Colonic mucosa (tissue), 4 donors: ENCODE results near the gene GRID1. TPM values are rescaled to one million over a fixed set of nuclear protein-coding genes. Genes with fewer than 3 reads are reported as not detected.

Source experiments
- DNase-seq: peaks from one replicate; pipeline ENCODE4 v3.0.0-alpha.2; 2020
- H3K27ac ChIP-seq: fragments of 200-600 bp; one replicate; pipeline ENCODE4 v1.8.0; 2021
- H3K27me3 ChIP-seq: fragments of 200-600 bp; one replicate; pipeline ENCODE4 v1.8.0; 2021
- H3K36me3 ChIP-seq: fragments of 200-600 bp; one replicate; pipeline ENCODE4 v1.8.0; 2021
- H3K4me1 ChIP-seq: fragments of 200-600 bp; one replicate; pipeline ENCODE4 v1.8.0; 2021; ENCODE audit warnings: mild to moderate bottlenecking
- H3K4me3 ChIP-seq: fragments of 200-600 bp; one replicate; pipeline ENCODE4 v1.8.0; 2021
- H3K9ac ChIP-seq, 2 donors: one replicate each; pipeline ENCODE4 v1.7.0; 2013; ENCODE audit warnings: control low read depth in 2 of 2, low read depth in 2 of 2, low read length in 2 of 2
- H3K9me3 ChIP-seq: fragments of 200-600 bp; one replicate; pipeline ENCODE4 v1.8.0; 2021
- intact Hi-C: fragments of 100-400 bp; cut with DNase I; formaldehyde crosslinking; loops from one replicate; pipeline ENCODE4 v1.14.1; 2022
- total RNA-seq, 2 donors: library from RNA; stranded (reverse); fragmentation: NEBNext Ultra II Directional in 1 of 2; extraction: Animal tissue kit (Norgen Biotek cat#: 25700) in 1 of 2; gene quantifications; one replicate each; pipeline ENCODE4 v1.2.1, GENCODE V29; 2021
- TF ChIP-seq, protein P1 (sequence below): fragments of 200-600 bp; IDR thresholded peaks from one replicate; pipeline ENCODE4 v1.8.0; 2022; ENCODE audit warnings: antibody characterized with exemption, mild to moderate bottlenecking
- donor health status: healthy.
- donor health status: DM: no; HTN: no; CAD: no.
- donor health status: DM: no; HTN: no; CAD: no.

The GRID1 gene
- total RNA-seq, 2 donors from 2014 or later = 0.30 to 0.37 TPM

- intact Hi-C loops = no loop called here
- H3K9ac ChIP-seq = no peak overlapping the region
- TF ChIP-seq, protein P1, sequence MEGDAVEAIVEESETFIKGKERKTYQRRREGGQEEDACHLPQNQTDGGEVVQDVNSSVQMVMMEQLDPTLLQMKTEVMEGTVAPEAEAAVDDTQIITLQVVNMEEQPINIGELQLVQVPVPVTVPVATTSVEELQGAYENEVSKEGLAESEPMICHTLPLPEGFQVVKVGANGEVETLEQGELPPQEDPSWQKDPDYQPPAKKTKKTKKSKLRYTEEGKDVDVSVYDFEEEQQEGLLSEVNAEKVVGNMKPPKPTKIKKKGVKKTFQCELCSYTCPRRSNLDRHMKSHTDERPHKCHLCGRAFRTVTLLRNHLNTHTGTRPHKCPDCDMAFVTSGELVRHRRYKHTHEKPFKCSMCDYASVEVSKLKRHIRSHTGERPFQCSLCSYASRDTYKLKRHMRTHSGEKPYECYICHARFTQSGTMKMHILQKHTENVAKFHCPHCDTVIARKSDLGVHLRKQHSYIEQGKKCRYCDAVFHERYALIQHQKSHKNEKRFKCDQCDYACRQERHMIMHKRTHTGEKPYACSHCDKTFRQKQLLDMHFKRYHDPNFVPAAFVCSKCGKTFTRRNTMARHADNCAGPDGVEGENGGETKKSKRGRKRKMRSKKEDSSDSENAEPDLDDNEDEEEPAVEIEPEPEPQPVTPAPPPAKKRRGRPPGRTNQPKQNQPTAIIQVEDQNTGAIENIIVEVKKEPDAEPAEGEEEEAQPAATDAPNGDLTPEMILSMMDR = no peak
- no peak overlapping the region for H3K27ac ChIP-seq
- DNase-seq = no peak
- no peaks in the 10 kb centered on the region for H3K4me1 ChIP-seq
- H3K4me3 ChIP-seq = no peak overlapping the region
- no peaks in the 10 kb centered on the region for H3K9me3 ChIP-seq
- H3K36me3 ChIP-seq = no peaks in the 10 kb centered on the region
- H3K27me3 ChIP-seq = no peaks in the 10 kb centered on the region
These were observed 450.3 kb downstream of the GRID1 start for GRCh38 chr10:85916286-85916685.

DNA sequence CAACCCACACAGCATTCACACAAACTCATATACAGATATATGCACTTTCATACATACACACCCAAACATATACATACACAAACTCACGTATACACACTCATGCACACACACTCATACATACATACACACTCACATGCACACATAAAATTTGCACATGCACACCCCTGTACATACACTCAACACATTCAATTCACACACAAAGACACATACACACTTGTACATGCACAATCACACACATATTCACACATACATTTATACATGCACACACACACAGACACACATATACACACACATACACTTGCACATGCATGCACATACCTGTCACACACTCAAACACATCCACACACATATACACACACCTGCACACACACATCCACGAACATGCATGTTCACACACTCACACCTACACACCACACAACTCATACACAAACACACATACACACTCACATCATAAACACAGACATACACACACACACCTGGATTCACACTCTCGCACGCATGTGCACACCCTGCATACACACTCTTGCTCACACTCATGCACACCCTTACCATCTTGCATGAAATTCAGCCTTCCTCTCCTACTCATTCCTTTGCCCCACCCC, 451.2 kb downstream of the GRID1 start:
- H3K4me1 ChIP-seq = no peaks in the 10 kb centered on the region
- no peak for DNase-seq

DNA sequence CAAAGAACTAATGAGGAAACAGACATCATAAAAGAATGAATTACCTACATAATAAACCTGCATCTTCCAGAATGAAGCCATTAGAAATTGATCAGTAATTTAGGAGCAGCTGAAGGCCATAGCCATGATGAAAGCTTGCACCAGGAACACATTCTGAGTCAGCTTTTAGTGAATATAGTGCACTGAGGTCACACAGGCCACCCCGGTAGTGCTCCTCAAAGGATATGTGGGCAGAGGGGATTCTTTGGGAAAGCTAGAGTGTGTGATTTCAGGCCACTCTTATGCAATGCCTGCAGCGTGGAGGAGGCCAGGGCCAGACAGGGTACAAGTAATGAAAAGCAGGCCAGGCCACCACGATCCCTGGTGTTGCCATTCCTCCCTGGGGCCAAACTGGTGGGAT, 451.9 kb downstream of the GRID1 start:
- TF ChIP-seq, protein P1 = no peak
- no peaks in the 10 kb centered on the region for H3K4me1 ChIP-seq
- no peaks in the 10 kb centered on the region for H3K9me3 ChIP-seq
- no peak overlapping the region for H3K27ac ChIP-seq
- H3K4me3 ChIP-seq = no peak overlapping the region
- H3K27me3 ChIP-seq = no peaks in the 10 kb centered on the region
- no peak overlapping the region for H3K9ac ChIP-seq
- no peaks in the 10 kb centered on the region for H3K36me3 ChIP-seq
- DNase-seq = no peak
- intact Hi-C loops = no loop called here

More for the DNA sequence above, 451.2 kb downstream of the GRID1 start:
- Histone ChIP-seq H3K27ac (no peak overlapping the region), H3K9me3 (no peaks in the 10 kb centered on the region), H3K4me3 (no peak overlapping the region), H3K9ac (no peak overlapping the region), H3K36me3 (no peaks in the 10 kb centered on the region), H3K27me3 (no peaks in the 10 kb centered on the region)
- TF ChIP-seq, protein P1 = no peak
- intact Hi-C loops = no loop called here

- no peaks in the 10 kb centered on the region for H3K36me3 ChIP-seq
- no peaks in the 10 kb centered on the region for H3K27me3 ChIP-seq
- TF ChIP-seq, protein P1 = no peak
- intact Hi-C loops = no loop called here
- no peak overlapping the region for H3K27ac ChIP-seq
- DNase-seq = no peak
- no peak overlapping the region for H3K9ac ChIP-seq
- no peak overlapping the region for H3K4me3 ChIP-seq
- no peaks in the 10 kb centered on the region for H3K9me3 ChIP-seq
- H3K4me1 ChIP-seq = no peaks in the 10 kb centered on the region
These were observed 458.1 kb downstream of the GRID1 start for GRCh38 chr10:85908462-85908861.

GRCh38 chr10:85902051-85902450, 464.5 kb downstream of the GRID1 start:
- no peaks in the 10 kb centered on the region for H3K27me3 ChIP-seq
- H3K9me3 ChIP-seq = no peaks in the 10 kb centered on the region
- no peak for DNase-seq
- TF ChIP-seq, protein P1 = no peak
- H3K4me1 ChIP-seq = no peaks in the 10 kb centered on the region
- H3K9ac ChIP-seq = no peak overlapping the region
- intact Hi-C loops = no loop called here
- H3K36me3 ChIP-seq = no peaks in the 10 kb centered on the region
- no peak overlapping the region for H3K27ac ChIP-seq
- no peak overlapping the region for H3K4me3 ChIP-seq
